HL-60 (cell line): ENCODE results near the gene NAAA.

Experiments used
- DNase-seq, 2 experiments: peaks; one replicate each; pipeline ENCODE4 v3.0.0-alpha.2; 2010 to 2020; ENCODE audit warnings: low read depth in 1 of 2, low spot score in 1 of 2
- H3K27ac ChIP-seq: fragments of 250-450 bp; sonication (Bioruptor Pico); replicated peaks from 2 replicates; pipeline ENCODE4 v1.5.1; 2020; ENCODE audit warnings: mild to moderate bottlenecking, moderate library complexity
- H3K27me3 ChIP-seq: fragments of 250-450 bp; sonication (Bioruptor Pico); 2 replicates; pipeline ENCODE4 v1.5.1; 2021; ENCODE audit warnings: mild to moderate bottlenecking, moderate library complexity; ENCODE audit not compliant: insufficient read depth, poor library complexity, severe bottlenecking
- H3K4me3 ChIP-seq: replicated peaks from 2 replicates; pipeline ENCODE4 v1.5.1; 2011; ENCODE audit warnings: mild to moderate bottlenecking, control low read depth, low read length; ENCODE audit not compliant: insufficient read depth
- GABPA ChIP-seq: IDR thresholded peaks from 2 replicates; pipeline ENCODE4 v1.6.1; 2012; ENCODE audit warnings: low read depth
- POLR2AphosphoS5 ChIP-seq: IDR thresholded peaks from 2 replicates; pipeline ENCODE4 v1.6.1; 2012; ENCODE audit warnings: low read depth
- SPI1 ChIP-seq: IDR thresholded peaks from 2 replicates; pipeline ENCODE4 v1.6.1; 2012; ENCODE audit warnings: low read depth, mild to moderate bottlenecking, borderline replicate concordance
- TF ChIP-seq, protein P1 (sequence below): IDR thresholded peaks from one replicate; pipeline ENCODE4 v1.5.1; 2011; ENCODE audit warnings: low read length, control low read depth, inconsistent platforms; ENCODE audit not compliant: insufficient read depth
- TF ChIP-seq, protein P2 (sequence below): IDR thresholded peaks from 2 replicates; pipeline ENCODE4 v1.6.1; 2012; ENCODE audit warnings: low read depth; ENCODE audit not compliant: insufficient replicate concordance

The NAAA gene

DNA sequence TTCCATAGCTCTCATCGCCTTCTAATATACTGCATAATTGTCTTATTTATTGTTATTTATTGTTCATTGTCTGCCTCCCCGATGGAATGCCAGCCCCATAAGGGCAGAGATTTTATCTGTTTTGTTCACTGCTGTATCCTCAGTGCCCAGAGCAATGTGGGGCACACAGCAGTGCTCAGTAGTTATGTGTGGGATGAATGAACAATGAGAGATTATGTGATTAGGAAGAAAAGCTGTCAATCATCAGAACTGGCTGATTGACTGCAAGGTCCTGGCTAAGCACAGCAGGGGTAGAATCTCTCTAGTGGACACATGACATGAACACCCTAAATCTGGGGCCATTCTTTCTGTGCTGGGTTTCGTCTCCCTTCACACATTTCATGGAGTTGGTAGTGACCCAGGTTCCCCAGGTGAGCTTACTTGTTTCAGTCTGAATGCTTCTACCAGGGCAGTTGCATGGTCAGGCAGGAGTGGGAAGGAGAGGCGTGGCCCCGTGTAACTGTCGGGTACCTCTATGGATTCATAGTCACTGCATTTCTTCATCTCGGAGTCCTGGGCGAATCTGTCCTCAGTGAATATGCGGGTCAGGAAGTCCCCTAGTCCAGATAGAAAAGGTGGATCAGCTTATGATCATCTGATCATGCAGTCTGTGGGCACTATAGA, 51.1 kb downstream of the NAAA start:
- TF ChIP-seq, protein P1, sequence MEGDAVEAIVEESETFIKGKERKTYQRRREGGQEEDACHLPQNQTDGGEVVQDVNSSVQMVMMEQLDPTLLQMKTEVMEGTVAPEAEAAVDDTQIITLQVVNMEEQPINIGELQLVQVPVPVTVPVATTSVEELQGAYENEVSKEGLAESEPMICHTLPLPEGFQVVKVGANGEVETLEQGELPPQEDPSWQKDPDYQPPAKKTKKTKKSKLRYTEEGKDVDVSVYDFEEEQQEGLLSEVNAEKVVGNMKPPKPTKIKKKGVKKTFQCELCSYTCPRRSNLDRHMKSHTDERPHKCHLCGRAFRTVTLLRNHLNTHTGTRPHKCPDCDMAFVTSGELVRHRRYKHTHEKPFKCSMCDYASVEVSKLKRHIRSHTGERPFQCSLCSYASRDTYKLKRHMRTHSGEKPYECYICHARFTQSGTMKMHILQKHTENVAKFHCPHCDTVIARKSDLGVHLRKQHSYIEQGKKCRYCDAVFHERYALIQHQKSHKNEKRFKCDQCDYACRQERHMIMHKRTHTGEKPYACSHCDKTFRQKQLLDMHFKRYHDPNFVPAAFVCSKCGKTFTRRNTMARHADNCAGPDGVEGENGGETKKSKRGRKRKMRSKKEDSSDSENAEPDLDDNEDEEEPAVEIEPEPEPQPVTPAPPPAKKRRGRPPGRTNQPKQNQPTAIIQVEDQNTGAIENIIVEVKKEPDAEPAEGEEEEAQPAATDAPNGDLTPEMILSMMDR = no peak
- TF ChIP-seq, protein P2, sequence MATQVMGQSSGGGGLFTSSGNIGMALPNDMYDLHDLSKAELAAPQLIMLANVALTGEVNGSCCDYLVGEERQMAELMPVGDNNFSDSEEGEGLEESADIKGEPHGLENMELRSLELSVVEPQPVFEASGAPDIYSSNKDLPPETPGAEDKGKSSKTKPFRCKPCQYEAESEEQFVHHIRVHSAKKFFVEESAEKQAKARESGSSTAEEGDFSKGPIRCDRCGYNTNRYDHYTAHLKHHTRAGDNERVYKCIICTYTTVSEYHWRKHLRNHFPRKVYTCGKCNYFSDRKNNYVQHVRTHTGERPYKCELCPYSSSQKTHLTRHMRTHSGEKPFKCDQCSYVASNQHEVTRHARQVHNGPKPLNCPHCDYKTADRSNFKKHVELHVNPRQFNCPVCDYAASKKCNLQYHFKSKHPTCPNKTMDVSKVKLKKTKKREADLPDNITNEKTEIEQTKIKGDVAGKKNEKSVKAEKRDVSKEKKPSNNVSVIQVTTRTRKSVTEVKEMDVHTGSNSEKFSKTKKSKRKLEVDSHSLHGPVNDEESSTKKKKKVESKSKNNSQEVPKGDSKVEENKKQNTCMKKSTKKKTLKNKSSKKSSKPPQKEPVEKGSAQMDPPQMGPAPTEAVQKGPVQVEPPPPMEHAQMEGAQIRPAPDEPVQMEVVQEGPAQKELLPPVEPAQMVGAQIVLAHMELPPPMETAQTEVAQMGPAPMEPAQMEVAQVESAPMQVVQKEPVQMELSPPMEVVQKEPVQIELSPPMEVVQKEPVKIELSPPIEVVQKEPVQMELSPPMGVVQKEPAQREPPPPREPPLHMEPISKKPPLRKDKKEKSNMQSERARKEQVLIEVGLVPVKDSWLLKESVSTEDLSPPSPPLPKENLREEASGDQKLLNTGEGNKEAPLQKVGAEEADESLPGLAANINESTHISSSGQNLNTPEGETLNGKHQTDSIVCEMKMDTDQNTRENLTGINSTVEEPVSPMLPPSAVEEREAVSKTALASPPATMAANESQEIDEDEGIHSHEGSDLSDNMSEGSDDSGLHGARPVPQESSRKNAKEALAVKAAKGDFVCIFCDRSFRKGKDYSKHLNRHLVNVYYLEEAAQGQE = no peak
- no peak for TF ChIP-seq POLR2AphosphoS5
- no peak for TF ChIP-seq GABPA

GRCh38 chr4:75886104-75886503, 54.7 kb downstream of the NAAA start:
- no peak overlapping the region for H3K27ac ChIP-seq
- no peak for DNase-seq
- no peak overlapping the region for H3K4me3 ChIP-seq
- TF ChIP-seq, protein P2 = no peak
- TF ChIP-seq SPI1 (no peak), POLR2AphosphoS5 (no peak), GABPA (no peak)
- TF ChIP-seq, protein P1 = no peak
- H3K27me3 ChIP-seq = no peaks in the 10 kb centered on the region

More for the DNA sequence above, 51.1 kb downstream of the NAAA start:
- Histone ChIP-seq H3K4me3 (no peak overlapping the region), H3K27ac (no peak overlapping the region), H3K27me3 (no peaks in the 10 kb centered on the region)
- DNase-seq = no peak

DNA sequence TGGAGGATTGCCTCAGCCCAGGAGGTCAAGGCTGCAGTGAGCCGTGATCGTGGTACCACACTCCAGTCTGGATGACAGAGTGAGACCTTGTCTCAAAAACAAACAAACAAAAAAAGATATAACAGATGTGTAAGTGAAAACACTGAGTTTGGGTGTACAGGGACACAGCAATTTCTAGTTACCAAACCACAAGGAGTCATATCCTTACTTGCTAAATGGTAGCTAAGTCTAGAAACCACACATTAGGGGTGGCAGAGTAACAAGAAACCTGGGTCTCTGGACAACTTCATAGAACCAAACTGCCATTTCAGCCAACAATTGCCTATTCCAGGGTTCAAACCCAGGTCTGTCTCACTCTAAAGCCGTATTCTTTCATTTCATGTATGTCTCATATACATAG, 59.3 kb downstream of the NAAA start:
- H3K27ac ChIP-seq = no peak overlapping the region
- no peak overlapping the region for H3K4me3 ChIP-seq
- no peaks in the 10 kb centered on the region for H3K27me3 ChIP-seq
- DNase-seq = no peak
- TF ChIP-seq, protein P1 = no peak
- TF ChIP-seq, protein P2 = no peak
- TF ChIP-seq GABPA = no peak
- no peak for TF ChIP-seq SPI1
- no peak for TF ChIP-seq POLR2AphosphoS5
